AG04449 (cell line): ENCODE measurements around the gene NEAT1.
A peak's percentile ranks its signal among the peaks of the same experiment; 100 is the strongest.

ENCODE experiments used
- CTCF ChIA-PET: fragments of 350-600 bp; formaldehyde crosslinking; extraction: SDS; loops from one replicate; lab custom pipeline; 2021; ENCODE audit warnings: antibody characterized with exemption; lab: Yijun Ruan, JAX
- POLR2A ChIA-PET: fragments of 400-600, 350-600 bp; formaldehyde crosslinking; extraction: SDS; loops from one replicate; lab custom pipeline; 2020; ENCODE audit warnings: antibody characterized with exemption, inconsistent platforms; lab: Yijun Ruan, JAX
- DNase-seq: peaks from one replicate; pipeline ENCODE4 v3.0.0-alpha.2; 2010; ENCODE audit warnings: low read depth, low spot score
- H3K4me3 ChIP-seq: 2 replicates; pipeline ENCODE4 v1.5.1; 2011; ENCODE audit warnings: low read depth, mild to moderate bottlenecking, control low read depth, low read length
- TF ChIP-seq, protein P1 (sequence below): IDR thresholded peaks from one replicate; pipeline ENCODE4 v1.5.1; 2011; ENCODE audit warnings: mild to moderate bottlenecking, moderate library complexity, low read length, control low read depth, inconsistent platforms; ENCODE audit not compliant: insufficient read depth; ENCODE audit errors: missing control alignments

The NEAT1 gene

GRCh38 chr11:65477149-65477965 lies 54.8 kb downstream of the NEAT1 start:
- DNase-seq = no peak
- CTCF ChIA-PET = interaction anchor here (0.9 to 5.8 kb wide), 12 partner anchors 7 to 110 kb away, joined by 3 to 96 read pairs (median 4); no protein-coding TSS in a partner anchor
- peak overlapping the region; percentile 78 for H3K4me3 ChIP-seq
- POLR2A ChIA-PET = interaction anchor here (0.6 to 26.0 kb wide), 12 partner anchors 8 to 100 kb away, joined by 3 to 1229 read pairs (median 4); partner anchors contain the start of genes MALAT1 and NEAT1
- TF ChIP-seq, protein P1, sequence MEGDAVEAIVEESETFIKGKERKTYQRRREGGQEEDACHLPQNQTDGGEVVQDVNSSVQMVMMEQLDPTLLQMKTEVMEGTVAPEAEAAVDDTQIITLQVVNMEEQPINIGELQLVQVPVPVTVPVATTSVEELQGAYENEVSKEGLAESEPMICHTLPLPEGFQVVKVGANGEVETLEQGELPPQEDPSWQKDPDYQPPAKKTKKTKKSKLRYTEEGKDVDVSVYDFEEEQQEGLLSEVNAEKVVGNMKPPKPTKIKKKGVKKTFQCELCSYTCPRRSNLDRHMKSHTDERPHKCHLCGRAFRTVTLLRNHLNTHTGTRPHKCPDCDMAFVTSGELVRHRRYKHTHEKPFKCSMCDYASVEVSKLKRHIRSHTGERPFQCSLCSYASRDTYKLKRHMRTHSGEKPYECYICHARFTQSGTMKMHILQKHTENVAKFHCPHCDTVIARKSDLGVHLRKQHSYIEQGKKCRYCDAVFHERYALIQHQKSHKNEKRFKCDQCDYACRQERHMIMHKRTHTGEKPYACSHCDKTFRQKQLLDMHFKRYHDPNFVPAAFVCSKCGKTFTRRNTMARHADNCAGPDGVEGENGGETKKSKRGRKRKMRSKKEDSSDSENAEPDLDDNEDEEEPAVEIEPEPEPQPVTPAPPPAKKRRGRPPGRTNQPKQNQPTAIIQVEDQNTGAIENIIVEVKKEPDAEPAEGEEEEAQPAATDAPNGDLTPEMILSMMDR = no peak

DNA sequence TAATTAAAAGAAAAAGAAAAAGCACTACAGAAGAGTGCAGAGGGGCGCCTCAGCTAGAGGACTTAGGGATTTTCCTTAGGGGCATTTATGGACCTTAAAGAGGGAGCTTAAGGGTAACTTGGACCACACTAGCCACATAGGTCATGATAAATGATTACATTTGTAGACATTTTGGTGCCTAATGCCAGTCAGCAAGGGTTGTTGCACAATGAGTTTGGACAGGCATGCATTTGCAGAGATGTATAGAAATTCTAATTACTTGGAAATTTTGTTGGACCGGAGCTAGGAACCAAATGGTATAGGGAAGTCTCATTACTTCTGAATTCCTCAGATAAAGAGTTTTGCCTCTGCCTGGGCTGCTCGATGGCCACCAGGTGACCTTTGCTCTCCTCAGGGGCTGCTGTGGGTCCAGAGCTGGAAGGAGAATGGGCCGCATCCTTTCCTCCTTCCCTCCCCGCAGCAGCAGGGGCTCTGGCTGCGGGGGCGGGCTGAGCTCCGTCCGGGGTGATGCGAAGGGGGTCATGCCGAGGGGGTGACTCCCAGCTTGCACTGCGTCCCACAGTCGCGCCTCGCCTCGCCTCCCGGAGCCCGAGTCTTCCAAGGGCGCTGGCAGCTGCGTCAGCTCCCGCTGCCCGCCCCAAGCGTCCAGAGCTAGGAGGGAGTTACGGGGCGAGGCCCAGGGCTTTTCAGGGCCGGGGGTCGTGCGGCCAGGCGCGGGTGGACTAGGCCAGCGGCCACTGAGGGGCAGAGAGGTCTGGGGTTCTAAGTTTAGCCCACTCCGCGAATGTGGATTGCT lies 56.0 kb downstream of the NEAT1 start:
- DNase-seq = no peak
- POLR2A ChIA-PET = interaction anchor here (0.6 to 26.0 kb wide), 10 partner anchors 12 to 57 kb away, joined by 3 to 1229 read pairs (median 6); partner anchors contain the start of genes MALAT1 and NEAT1
- H3K4me3 ChIP-seq = peak overlapping the region; percentile 39
- CTCF ChIA-PET = interaction anchor here (0.6 to 5.8 kb wide), 15 partner anchors 8 to 112 kb away, joined by 3 to 96 read pairs (median 5); partner anchors contain the start of genes MALAT1 and SCYL1
- TF ChIP-seq, protein P1 = no peak

GRCh38 chr11:65479184-65480145 lies 56.9 kb downstream of the NEAT1 start:
- CTCF ChIA-PET = interaction anchor here (0.6 to 5.8 kb wide), 15 partner anchors 9 to 45 kb away, joined by 3 to 96 read pairs (median 5); partner anchors contain the start of genes MALAT1 and SCYL1
- H3K4me3 ChIP-seq = peak overlapping the region; percentile 39
- TF ChIP-seq, protein P1 = peak; percentile 52

GRCh38 chr11:65482306-65482850 lies 59.8 kb downstream of the NEAT1 start:
- H3K4me3 ChIP-seq = no peak overlapping the region
- TF ChIP-seq, protein P1 = no peak
- no peak for DNase-seq
- ChIA-PET CTCF (interaction anchor here (1.2 to 5.1 kb wide), 3 partner anchors 9 to 27 kb away, joined by 3 to 31 read pairs (median 31); no protein-coding TSS in a partner anchor), POLR2A (interaction anchor here (1.4 to 26.0 kb wide), 4 partner anchors 8 to 60 kb away, joined by 6 to 1229 read pairs (median 103); partner anchors contain the start of genes MALAT1 and NEAT1)

More at GRCh38 chr11:65479184-65480145, 56.9 kb downstream of the NEAT1 start:
- DNase-seq = peak; percentile 81
- POLR2A ChIA-PET = interaction anchor here (1.3 to 26.0 kb wide), 6 partner anchors 11 to 57 kb away, joined by 4 to 1229 read pairs (median 38); partner anchors contain the start of genes MALAT1 and NEAT1

DNA sequence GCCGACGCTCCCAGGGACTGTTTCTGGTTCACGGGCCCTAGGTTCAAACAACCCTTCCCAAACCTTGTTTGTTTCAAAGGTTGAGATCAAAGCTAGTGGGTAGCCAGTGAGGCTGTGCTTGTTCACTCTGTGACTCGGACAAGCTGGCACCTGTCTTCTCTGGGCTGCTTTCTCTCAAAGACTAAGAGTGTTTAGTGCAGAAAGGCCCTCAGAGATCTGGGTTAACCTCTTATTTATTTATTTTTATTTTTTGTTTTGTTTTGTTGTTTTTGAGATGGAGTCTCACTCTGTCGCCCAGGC lies 63.3 kb downstream of the NEAT1 start:
- no peak overlapping the region for H3K4me3 ChIP-seq
- ChIA-PET POLR2A (interaction anchor here (1.0 to 12.4 kb wide), 4 partner anchors 8 to 62 kb away, joined by 5 to 703 read pairs (median 99); partner anchors contain the start of gene MALAT1), CTCF (interaction anchor here (2.8 to 10.0 kb wide), 3 partner anchors 8 to 70 kb away, joined by 8 to 96 read pairs (median 17); no protein-coding TSS in a partner anchor)
- no peak for DNase-seq
- TF ChIP-seq, protein P1 = no peak
